OCI-LY7 (cell line): ENCODE results near the gene ACACA.

ENCODE experiments used
- EZH2phosphoT487 ChIP-seq: fragments of 200-600 bp; sonication (generic); IDR thresholded peaks from 2 replicates; pipeline ENCODE4 v1.6.1; 2018; ENCODE audit warnings: low read depth, borderline replicate concordance, mild to moderate bottlenecking, mixed run types, antibody characterized with exemption, low read length, moderate library complexity, mixed read lengths
- TF ChIP-seq, protein P1 (sequence below): fragments of 200-600 bp; sonication (generic); conservative IDR thresholded peaks from 2 replicates; pipeline ENCODE4 v1.5.1; 2014; ENCODE audit warnings: mild to moderate bottlenecking, antibody characterized with exemption, low read length, moderate library complexity, mixed read lengths

DNA sequence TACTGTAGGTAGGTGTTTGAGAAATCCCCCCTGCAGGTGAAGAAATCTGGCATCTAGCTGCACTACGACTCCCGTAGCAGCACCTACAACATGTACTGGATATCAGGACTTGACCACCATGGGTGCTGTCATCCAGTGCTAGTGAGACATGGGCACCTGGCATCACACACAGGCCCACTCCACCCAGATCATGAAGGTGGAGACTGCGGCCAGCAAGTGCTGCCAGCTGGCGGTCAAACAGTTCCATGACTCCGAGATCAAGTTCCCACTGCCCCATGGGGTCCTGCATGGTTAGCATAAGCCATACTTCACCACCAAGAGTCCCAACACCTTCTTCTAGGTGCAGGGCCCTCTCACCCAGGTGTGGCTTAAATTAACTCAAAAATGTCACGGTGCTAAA lies 243.8 kb downstream of the ACACA start:
- TF ChIP-seq, protein P1, sequence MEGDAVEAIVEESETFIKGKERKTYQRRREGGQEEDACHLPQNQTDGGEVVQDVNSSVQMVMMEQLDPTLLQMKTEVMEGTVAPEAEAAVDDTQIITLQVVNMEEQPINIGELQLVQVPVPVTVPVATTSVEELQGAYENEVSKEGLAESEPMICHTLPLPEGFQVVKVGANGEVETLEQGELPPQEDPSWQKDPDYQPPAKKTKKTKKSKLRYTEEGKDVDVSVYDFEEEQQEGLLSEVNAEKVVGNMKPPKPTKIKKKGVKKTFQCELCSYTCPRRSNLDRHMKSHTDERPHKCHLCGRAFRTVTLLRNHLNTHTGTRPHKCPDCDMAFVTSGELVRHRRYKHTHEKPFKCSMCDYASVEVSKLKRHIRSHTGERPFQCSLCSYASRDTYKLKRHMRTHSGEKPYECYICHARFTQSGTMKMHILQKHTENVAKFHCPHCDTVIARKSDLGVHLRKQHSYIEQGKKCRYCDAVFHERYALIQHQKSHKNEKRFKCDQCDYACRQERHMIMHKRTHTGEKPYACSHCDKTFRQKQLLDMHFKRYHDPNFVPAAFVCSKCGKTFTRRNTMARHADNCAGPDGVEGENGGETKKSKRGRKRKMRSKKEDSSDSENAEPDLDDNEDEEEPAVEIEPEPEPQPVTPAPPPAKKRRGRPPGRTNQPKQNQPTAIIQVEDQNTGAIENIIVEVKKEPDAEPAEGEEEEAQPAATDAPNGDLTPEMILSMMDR = no peak
- no peak for TF ChIP-seq EZH2phosphoT487
